A549 (cell line): ENCODE measurements around the gene SKAP1.

ENCODE experiments used
- EP300 ChIP-seq, 2 experiments: fragments of >200 bp; sonication (Bioruptor Twin); formaldehyde crosslinking; IDR thresholded peaks; 2 replicates in 1 of 2; 3 replicates in 1 of 2; pipeline ENCODE4 v1.6.1; 2016 to 2017
- ESRRA ChIP-seq: fragments of 150-350 bp; IDR thresholded peaks from 2 replicates; pipeline ENCODE4 v1.6.1; 2014; ENCODE audit warnings: mild to moderate bottlenecking, low read length, borderline replicate concordance
- FOSL2 ChIP-seq, 2 experiments: fragments of 450-650 bp in 1 of 2; fragments of >200 bp in 1 of 2; sonication (Bioruptor Twin) in 1 of 2; formaldehyde crosslinking; IDR thresholded peaks; 2 replicates each; pipeline versions ENCODE4 v1.5.0 to v1.6.1; 2016 to 2020; ENCODE audit warnings: mild to moderate bottlenecking in 1 of 2, moderate library complexity in 1 of 2
- HOXA7 ChIP-seq: fragments of 250-450 bp; sonication (Bioruptor Pico); IDR thresholded peaks from 2 replicates; pipeline ENCODE4 v1.5.0; 2020; ENCODE audit warnings: mild to moderate bottlenecking, moderate library complexity
- HOXB13 ChIP-seq: fragments of 250-450 bp; sonication (Bioruptor Pico); IDR thresholded peaks from 2 replicates; pipeline ENCODE4 v1.5.0; 2020; ENCODE audit warnings: low read depth, mild to moderate bottlenecking, moderate library complexity
- MYC ChIP-seq: IDR thresholded peaks from 2 replicates; pipeline ENCODE4 v1.6.1; 2012; ENCODE audit warnings: mild to moderate bottlenecking, inconsistent platforms, low read length, improper control_type of control experiment, borderline replicate concordance
- POLR2A ChIP-seq: IDR thresholded peaks from 2 replicates; pipeline ENCODE4 v1.6.1; 2012; ENCODE audit warnings: mild to moderate bottlenecking, low read length
- RCOR1 ChIP-seq: fragments of 150-350 bp; IDR thresholded peaks from 2 replicates; pipeline ENCODE4 v1.6.1; 2014; ENCODE audit warnings: antibody characterized with exemption, low read length, low read depth
- TP53 ChIP-seq: fragments of 250-450 bp; sonication (Bioruptor Pico); IDR thresholded peaks from 2 replicates; pipeline ENCODE4 v1.5.0; 2021; ENCODE audit warnings: mild to moderate bottlenecking, moderate library complexity
- ZFP36 ChIP-seq: fragments of 450-650 bp; IDR thresholded peaks from 2 replicates; pipeline ENCODE4 v1.6.1; 2014; ENCODE audit warnings: borderline replicate concordance; ENCODE audit not compliant: partially characterized antibody
- TF ChIP-seq, protein P1 (sequence below): fragments of >200 bp; sonication (Bioruptor Twin); formaldehyde crosslinking; IDR thresholded peaks from 3 replicates; pipeline ENCODE4 v1.5.1; 2016
- TF ChIP-seq, protein P2 (sequence below): fragments of 200-600 bp; sonication (generic); IDR thresholded peaks from 2 replicates; pipeline ENCODE4 v1.6.1; 2016; ENCODE audit warnings: antibody characterized with exemption, mild to moderate bottlenecking, moderate library complexity

DNA sequence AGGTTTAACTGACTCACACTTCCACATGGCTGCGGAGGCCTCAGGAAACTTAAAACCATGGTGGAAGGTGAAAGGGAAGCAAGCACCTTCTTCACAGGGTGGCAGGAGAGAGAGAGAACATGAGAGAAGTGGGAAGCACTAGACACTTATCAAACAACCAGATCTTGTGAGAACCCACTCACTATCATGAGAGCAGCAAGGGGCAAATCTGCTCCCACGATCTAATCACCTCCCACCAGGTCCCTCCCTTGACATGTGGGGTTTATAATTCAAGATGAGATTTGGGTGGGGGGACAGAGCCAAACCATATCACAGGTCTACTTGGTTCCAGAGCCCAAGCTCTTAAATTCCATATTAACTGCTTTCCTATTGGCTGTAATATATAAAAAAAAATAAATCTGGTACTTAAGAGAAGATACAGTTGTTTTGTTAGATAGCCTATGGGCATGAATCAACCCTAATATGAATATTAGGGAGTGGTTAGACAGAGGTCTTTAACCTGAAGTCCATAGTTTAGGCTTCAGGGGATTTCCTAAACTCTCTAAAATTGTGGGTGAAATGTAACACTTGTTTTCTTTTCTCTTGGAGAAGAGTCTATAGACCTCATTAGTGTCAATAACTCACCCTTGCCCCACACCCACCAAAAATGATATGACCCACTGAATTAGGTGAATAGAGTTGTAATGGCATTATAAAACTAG, 56.7 kb downstream of the SKAP1 start:
- TF ChIP-seq, protein P1, sequence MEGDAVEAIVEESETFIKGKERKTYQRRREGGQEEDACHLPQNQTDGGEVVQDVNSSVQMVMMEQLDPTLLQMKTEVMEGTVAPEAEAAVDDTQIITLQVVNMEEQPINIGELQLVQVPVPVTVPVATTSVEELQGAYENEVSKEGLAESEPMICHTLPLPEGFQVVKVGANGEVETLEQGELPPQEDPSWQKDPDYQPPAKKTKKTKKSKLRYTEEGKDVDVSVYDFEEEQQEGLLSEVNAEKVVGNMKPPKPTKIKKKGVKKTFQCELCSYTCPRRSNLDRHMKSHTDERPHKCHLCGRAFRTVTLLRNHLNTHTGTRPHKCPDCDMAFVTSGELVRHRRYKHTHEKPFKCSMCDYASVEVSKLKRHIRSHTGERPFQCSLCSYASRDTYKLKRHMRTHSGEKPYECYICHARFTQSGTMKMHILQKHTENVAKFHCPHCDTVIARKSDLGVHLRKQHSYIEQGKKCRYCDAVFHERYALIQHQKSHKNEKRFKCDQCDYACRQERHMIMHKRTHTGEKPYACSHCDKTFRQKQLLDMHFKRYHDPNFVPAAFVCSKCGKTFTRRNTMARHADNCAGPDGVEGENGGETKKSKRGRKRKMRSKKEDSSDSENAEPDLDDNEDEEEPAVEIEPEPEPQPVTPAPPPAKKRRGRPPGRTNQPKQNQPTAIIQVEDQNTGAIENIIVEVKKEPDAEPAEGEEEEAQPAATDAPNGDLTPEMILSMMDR = no peak
- TF ChIP-seq ZFP36 (no peak), EP300 (IDR thresholded peaks at IDR 0.05) (no peak), POLR2A (no peak), TP53 (CRISPR knock-in tag) (no peak), FOSL2 (IDR thresholded peaks at IDR 0.05) (no peak), FOSL2 (CRISPR knock-in tag; IDR thresholded peaks at IDR 0.05) (no peak), RCOR1 (no peak), HOXA7 (CRISPR knock-in tag) (no peak), ESRRA (no peak), MYC (no peak), HOXB13 (CRISPR knock-in tag) (no peak)
- TF ChIP-seq, protein P2, sequence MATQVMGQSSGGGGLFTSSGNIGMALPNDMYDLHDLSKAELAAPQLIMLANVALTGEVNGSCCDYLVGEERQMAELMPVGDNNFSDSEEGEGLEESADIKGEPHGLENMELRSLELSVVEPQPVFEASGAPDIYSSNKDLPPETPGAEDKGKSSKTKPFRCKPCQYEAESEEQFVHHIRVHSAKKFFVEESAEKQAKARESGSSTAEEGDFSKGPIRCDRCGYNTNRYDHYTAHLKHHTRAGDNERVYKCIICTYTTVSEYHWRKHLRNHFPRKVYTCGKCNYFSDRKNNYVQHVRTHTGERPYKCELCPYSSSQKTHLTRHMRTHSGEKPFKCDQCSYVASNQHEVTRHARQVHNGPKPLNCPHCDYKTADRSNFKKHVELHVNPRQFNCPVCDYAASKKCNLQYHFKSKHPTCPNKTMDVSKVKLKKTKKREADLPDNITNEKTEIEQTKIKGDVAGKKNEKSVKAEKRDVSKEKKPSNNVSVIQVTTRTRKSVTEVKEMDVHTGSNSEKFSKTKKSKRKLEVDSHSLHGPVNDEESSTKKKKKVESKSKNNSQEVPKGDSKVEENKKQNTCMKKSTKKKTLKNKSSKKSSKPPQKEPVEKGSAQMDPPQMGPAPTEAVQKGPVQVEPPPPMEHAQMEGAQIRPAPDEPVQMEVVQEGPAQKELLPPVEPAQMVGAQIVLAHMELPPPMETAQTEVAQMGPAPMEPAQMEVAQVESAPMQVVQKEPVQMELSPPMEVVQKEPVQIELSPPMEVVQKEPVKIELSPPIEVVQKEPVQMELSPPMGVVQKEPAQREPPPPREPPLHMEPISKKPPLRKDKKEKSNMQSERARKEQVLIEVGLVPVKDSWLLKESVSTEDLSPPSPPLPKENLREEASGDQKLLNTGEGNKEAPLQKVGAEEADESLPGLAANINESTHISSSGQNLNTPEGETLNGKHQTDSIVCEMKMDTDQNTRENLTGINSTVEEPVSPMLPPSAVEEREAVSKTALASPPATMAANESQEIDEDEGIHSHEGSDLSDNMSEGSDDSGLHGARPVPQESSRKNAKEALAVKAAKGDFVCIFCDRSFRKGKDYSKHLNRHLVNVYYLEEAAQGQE = no peak
